Measurements from ENCODE around the gene PNKD. TPM values are rescaled to one million over a fixed set of nuclear protein-coding genes. Genes with fewer than 3 reads are reported as not detected.

PNKD gene
- total RNA-seq, 1 donor from 2014 or later, result 13.5 TPM

DNA sequence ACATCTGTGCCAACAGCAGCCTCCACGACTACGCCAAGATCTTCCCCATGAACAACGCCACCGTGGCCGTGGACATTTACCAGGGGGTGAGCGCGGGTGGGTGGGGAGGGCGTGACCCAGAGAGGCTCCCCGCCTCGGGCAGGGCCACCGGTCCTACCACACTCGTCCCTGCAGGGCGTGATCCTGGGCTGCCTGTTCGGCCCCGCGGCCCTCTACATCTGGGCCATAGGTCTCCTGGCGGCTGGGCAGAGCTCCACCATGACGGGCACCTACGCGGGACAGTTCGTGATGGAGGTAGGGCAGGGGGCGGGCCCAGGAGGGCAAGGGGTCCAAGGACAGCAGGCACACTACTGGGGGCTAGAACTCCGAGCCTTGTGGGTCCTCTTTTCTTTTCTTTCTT is 120.9 kb downstream of the PNKD start:
- Mint-ChIP-seq H3K9me3 (no peaks in the 10 kb centered on the region), H3K27ac (no peak overlapping the region)
- H3K36me3 ChIP-seq, result no peaks in the 10 kb centered on the region

DNA sequence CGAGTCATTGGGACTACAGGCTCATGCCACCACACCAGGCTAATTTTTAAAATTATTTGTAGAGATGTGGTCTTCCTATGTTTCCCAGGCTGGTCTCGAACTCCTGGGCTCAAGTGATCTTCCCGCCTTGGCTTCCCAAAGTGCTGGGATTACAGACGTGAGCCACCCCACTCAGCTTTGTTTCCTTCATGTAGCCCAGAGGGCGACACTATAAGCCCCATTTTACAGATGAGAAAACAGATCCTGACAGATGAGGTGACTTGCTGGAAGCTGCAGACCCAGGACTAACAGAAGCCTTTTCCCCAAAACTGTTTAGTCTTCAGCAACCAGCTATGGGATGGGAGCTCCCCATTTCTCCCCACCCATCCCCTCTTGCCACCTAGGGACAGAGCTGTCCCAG is 122.1 kb downstream of the PNKD start:
- DNase-seq (ENCODE audit: low spot score), result no peak
- no peaks in the 10 kb centered on the region for H3K9me3 Mint-ChIP-seq
- Histone ChIP-seq H3K9me3 (ENCODE audit: low read depth) (no peaks in the 10 kb centered on the region), H4K20me1 (ENCODE audit: low read depth) (no peaks in the 10 kb centered on the region), H3K36me3 (no peaks in the 10 kb centered on the region), H3K9ac (no peak overlapping the region), H3K27ac (no peak overlapping the region), H3K27me3 (peaks cover 37% of the 10 kb centered on the region), H2AFZ (replicated peaks) (no peak overlapping the region), H3K4me2 (no peak overlapping the region), H3K4me3 (no peak overlapping the region), H3K4me1 (peaks cover 16% of the 10 kb centered on the region), H3K79me2 (ENCODE audit: low read depth) (no peaks in the 10 kb centered on the region), H3F3A (ENCODE audit: low read depth) (peaks cover 36% of the 10 kb centered on the region)
- H3K4me3 Mint-ChIP-seq, result no peak overlapping the region
- H3K4me1 Mint-ChIP-seq, result peaks cover 16% of the 10 kb centered on the region
- no peak overlapping the region for H3K27ac Mint-ChIP-seq
- H3K36me3 Mint-ChIP-seq, result no peaks in the 10 kb centered on the region
- TF ChIP-seq, protein P1, sequence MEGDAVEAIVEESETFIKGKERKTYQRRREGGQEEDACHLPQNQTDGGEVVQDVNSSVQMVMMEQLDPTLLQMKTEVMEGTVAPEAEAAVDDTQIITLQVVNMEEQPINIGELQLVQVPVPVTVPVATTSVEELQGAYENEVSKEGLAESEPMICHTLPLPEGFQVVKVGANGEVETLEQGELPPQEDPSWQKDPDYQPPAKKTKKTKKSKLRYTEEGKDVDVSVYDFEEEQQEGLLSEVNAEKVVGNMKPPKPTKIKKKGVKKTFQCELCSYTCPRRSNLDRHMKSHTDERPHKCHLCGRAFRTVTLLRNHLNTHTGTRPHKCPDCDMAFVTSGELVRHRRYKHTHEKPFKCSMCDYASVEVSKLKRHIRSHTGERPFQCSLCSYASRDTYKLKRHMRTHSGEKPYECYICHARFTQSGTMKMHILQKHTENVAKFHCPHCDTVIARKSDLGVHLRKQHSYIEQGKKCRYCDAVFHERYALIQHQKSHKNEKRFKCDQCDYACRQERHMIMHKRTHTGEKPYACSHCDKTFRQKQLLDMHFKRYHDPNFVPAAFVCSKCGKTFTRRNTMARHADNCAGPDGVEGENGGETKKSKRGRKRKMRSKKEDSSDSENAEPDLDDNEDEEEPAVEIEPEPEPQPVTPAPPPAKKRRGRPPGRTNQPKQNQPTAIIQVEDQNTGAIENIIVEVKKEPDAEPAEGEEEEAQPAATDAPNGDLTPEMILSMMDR (IDR thresholded peaks at IDR 0.05), result no peak
- TF ChIP-seq EZH2 (IDR thresholded peaks at IDR 0.05), result no peak
- no peak for TF ChIP-seq EZH2phosphoT487 (IDR thresholded peaks at IDR 0.05)
- peaks cover 23% of the 10 kb centered on the region for H3K27me3 Mint-ChIP-seq (ENCODE audit: insufficient read depth, low read depth)

More for the DNA sequence above, 120.9 kb downstream of the PNKD start:
- H3K4me1 ChIP-seq, result peaks cover 5% of the 10 kb centered on the region
- H3K9ac ChIP-seq, result no peak overlapping the region
- peaks cover 5% of the 10 kb centered on the region for H3K4me1 Mint-ChIP-seq
- H2AFZ ChIP-seq (replicated peaks), result no peak overlapping the region
- no peak overlapping the region for H3K4me3 Mint-ChIP-seq
- peaks cover 12% of the 10 kb centered on the region for H3K27me3 Mint-ChIP-seq (ENCODE audit: insufficient read depth, low read depth)
- TF ChIP-seq, protein P1 (IDR thresholded peaks at IDR 0.05), result no peak
- TF ChIP-seq EZH2 (IDR thresholded peaks at IDR 0.05) (no peak), EZH2phosphoT487 (IDR thresholded peaks at IDR 0.05) (no peak)
- no peaks in the 10 kb centered on the region for H4K20me1 ChIP-seq (ENCODE audit: low read depth)
- peaks cover 36% of the 10 kb centered on the region for H3F3A ChIP-seq (ENCODE audit: low read depth)
- no peak overlapping the region for H3K4me2 ChIP-seq
- no peaks in the 10 kb centered on the region for H3K36me3 Mint-ChIP-seq
- H3K4me3 ChIP-seq, result no peak overlapping the region
- H3K27ac ChIP-seq, result no peak overlapping the region
- H3K27me3 ChIP-seq, result peaks cover 37% of the 10 kb centered on the region
- H3K9me3 ChIP-seq (ENCODE audit: low read depth), result no peaks in the 10 kb centered on the region
- H3K79me2 ChIP-seq (ENCODE audit: low read depth), result no peaks in the 10 kb centered on the region
- no peak for DNase-seq (ENCODE audit: low spot score)

DNA sequence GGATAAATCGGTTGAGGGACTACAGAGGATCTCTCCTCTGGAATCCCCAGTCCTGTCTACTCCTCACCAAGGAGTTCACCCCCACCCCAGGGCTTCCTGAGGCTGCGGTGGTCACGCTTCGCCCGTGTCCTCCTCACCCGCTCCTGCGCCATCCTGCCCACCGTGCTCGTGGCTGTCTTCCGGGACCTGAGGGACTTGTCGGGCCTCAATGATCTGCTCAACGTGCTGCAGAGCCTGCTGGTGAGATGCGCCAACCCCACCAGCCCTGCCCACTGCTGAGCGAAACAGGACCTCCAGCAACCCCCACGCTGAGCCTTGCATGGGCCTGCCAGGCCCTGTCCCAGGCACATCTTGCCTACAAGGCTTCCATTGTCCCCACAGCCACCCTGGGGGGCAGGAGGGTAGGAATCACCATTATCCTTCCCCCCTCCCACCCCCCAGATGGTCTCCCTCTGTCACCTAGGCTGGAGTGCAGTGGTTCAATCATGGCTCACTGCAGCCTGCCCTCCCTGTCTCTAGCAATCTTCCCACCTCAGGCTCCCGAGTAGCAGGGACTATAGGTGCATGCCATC is 122.7 kb downstream of the PNKD start:
- DNase-seq (ENCODE audit: low spot score), result no peak
- no peak overlapping the region for H2AFZ ChIP-seq (replicated peaks)
- H3K27me3 ChIP-seq, result peaks cover 37% of the 10 kb centered on the region
- no peaks in the 10 kb centered on the region for H4K20me1 ChIP-seq (ENCODE audit: low read depth)
- no peak overlapping the region for H3K4me3 ChIP-seq
- H3K4me2 ChIP-seq, result no peak overlapping the region
- H3K9ac ChIP-seq, result no peak overlapping the region
- TF ChIP-seq EZH2 (IDR thresholded peaks at IDR 0.05), result no peak
- no peaks in the 10 kb centered on the region for H3K36me3 ChIP-seq
- H3K9me3 ChIP-seq (ENCODE audit: low read depth), result no peaks in the 10 kb centered on the region
- no peaks in the 10 kb centered on the region for H3K36me3 Mint-ChIP-seq
- H3K27ac Mint-ChIP-seq, result no peak overlapping the region
- peaks cover 25% of the 10 kb centered on the region for H3K27me3 Mint-ChIP-seq (ENCODE audit: insufficient read depth, low read depth)
- peaks cover 21% of the 10 kb centered on the region for H3K4me1 Mint-ChIP-seq
- peaks cover 36% of the 10 kb centered on the region for H3F3A ChIP-seq (ENCODE audit: low read depth)
- no peak overlapping the region for H3K27ac ChIP-seq
- H3K4me1 ChIP-seq, result peaks cover 21% of the 10 kb centered on the region
- no peaks in the 10 kb centered on the region for H3K9me3 Mint-ChIP-seq
- H3K4me3 Mint-ChIP-seq, result no peak overlapping the region
- no peaks in the 10 kb centered on the region for H3K79me2 ChIP-seq (ENCODE audit: low read depth)

DNA sequence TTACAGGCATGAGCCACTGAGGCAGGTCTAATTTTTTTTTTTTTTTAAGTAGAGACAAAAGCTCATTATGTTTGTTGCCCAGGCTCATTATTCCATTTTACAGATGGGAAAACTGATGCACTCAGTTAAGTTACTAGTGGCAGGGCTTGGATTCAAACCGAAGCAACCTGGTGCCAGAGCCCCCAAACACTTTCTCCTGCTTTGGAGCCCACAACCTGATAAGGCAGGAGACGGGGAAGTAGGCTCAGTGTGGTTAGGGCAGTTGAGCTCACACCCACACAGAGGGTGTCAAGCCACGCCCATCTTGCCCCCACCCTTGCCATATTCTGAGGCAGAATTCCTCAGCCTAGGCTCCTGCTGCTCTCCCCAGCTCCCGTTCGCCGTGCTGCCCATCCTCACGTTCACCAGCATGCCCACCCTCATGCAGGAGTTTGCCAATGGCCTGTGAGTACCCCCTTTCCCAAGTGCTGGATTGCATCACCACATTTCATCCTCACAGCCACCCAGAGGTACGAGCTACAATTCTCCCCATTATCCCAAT is 123.5 kb downstream of the PNKD start:
- Mint-ChIP-seq H3K27ac (no peak overlapping the region), H3K9me3 (no peaks in the 10 kb centered on the region), H3K4me1 (peaks cover 23% of the 10 kb centered on the region), H3K4me3 (peak overlapping the region; percentile 11), H3K36me3 (no peaks in the 10 kb centered on the region), H3K27me3 (ENCODE audit: insufficient read depth, low read depth) (peaks cover 28% of the 10 kb centered on the region)
- Histone ChIP-seq H3K4me3 (no peak overlapping the region), H2AFZ (replicated peaks) (no peak overlapping the region), H3K9me3 (ENCODE audit: low read depth) (no peaks in the 10 kb centered on the region), H3K27me3 (peaks cover 37% of the 10 kb centered on the region), H3F3A (ENCODE audit: low read depth) (peaks cover 34% of the 10 kb centered on the region), H4K20me1 (ENCODE audit: low read depth) (no peaks in the 10 kb centered on the region), H3K9ac (no peak overlapping the region), H3K27ac (no peak overlapping the region), H3K36me3 (no peaks in the 10 kb centered on the region), H3K4me1 (peaks cover 22% of the 10 kb centered on the region), H3K4me2 (no peak overlapping the region), H3K79me2 (ENCODE audit: low read depth) (no peaks in the 10 kb centered on the region)
- TF ChIP-seq EZH2 (IDR thresholded peaks at IDR 0.05) (no peak), EZH2phosphoT487 (IDR thresholded peaks at IDR 0.05) (no peak)
- TF ChIP-seq, protein P1 (IDR thresholded peaks at IDR 0.05), result no peak
- no peak for DNase-seq (ENCODE audit: low spot score)

All from neural progenitor cell (in vitro differentiated cells).